ENCODE measurements around the gene MYMK.

The MYMK gene

DNA sequence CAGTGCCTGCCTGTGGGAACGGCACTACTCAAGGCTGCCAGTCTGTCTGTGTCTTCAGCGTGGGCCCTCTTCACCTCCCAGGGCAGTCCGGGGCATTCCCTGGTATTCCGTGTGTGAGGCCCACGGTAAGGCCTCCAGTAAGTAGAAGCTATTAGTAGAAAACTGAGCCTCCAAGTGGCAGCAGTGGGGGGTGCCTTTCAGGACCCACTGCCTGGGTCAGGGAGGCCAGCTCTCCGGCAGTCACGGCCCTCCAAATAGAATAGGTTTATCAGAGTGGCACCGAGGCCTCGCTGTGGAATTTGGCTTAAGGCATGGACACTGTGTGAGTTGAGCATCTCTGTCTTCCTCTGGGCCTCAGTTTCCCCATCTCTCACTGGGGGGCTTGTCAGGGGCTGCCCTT lies 32.8 kb upstream of the MYMK start:
- ATAC-seq (ENCODE audit: insufficient read depth, low read depth): no peak
- no peaks in the 10 kb centered on the region for H3K4me1 ChIP-seq (ENCODE audit: insufficient read depth, low read length)
- no peak overlapping the region for H3K4me2 ChIP-seq (ENCODE audit: insufficient read depth, low read length)
- TF ChIP-seq, protein P1, sequence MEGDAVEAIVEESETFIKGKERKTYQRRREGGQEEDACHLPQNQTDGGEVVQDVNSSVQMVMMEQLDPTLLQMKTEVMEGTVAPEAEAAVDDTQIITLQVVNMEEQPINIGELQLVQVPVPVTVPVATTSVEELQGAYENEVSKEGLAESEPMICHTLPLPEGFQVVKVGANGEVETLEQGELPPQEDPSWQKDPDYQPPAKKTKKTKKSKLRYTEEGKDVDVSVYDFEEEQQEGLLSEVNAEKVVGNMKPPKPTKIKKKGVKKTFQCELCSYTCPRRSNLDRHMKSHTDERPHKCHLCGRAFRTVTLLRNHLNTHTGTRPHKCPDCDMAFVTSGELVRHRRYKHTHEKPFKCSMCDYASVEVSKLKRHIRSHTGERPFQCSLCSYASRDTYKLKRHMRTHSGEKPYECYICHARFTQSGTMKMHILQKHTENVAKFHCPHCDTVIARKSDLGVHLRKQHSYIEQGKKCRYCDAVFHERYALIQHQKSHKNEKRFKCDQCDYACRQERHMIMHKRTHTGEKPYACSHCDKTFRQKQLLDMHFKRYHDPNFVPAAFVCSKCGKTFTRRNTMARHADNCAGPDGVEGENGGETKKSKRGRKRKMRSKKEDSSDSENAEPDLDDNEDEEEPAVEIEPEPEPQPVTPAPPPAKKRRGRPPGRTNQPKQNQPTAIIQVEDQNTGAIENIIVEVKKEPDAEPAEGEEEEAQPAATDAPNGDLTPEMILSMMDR (IDR thresholded peaks at IDR 0.05; ENCODE audit: borderline replicate concordance, extremely low read depth, low read length, poor library complexity, severe bottlenecking): no peak
- no peak for TF ChIP-seq EZH2 (IDR thresholded peaks at IDR 0.05; ENCODE audit: borderline replicate concordance, low read depth, low read length, severe bottlenecking)
- no peak overlapping the region for H3K27ac ChIP-seq (ENCODE audit: low read length)
- H2AFZ ChIP-seq (ENCODE audit: low read depth, low read length): no peak overlapping the region
- H3K9ac ChIP-seq (ENCODE audit: low read depth, low read length): no peak overlapping the region
- H3K27me3 ChIP-seq (ENCODE audit: insufficient read depth, low read length, poor library complexity): no peaks in the 10 kb centered on the region
- no peaks in the 10 kb centered on the region for H3K36me3 ChIP-seq (ENCODE audit: insufficient read depth, low read length)
- no peaks in the 10 kb centered on the region for H3K79me2 ChIP-seq (ENCODE audit: insufficient read depth, low read length)
- H3K9me3 ChIP-seq (ENCODE audit: insufficient read depth, low read length, severe bottlenecking): no peaks in the 10 kb centered on the region
- no peak for DNase-seq
- no peak overlapping the region for H3K4me3 ChIP-seq (ENCODE audit: low read depth in 1 of 2, low read length in 2 of 2)
- no peaks in the 10 kb centered on the region for H4K20me1 ChIP-seq (ENCODE audit: insufficient read depth, low read length)

DNA sequence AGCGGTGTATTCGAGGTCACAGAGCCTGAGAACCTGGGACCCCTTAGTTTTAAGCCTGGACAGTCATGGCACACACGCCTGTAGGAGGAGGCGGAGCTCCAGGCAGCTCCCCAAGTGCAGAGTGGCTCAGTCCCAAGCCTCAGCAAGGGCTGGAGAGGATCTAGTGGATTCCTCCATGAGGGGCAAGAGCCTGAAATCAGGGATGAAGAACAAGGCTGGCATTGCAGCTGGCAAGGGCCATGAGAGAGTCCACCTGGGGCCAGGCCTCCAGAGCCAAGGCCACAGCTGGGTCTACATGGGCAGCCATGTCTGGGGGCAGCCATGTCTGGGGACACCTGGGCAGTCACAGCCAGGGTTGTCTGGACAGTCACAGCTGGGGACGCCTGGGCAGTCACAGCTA lies 31.6 kb upstream of the MYMK start:
- no peak for ATAC-seq (ENCODE audit: insufficient read depth, low read depth)
- Histone ChIP-seq H2AFZ (ENCODE audit: low read depth, low read length) (no peak overlapping the region), H3K4me1 (ENCODE audit: insufficient read depth, low read length) (no peaks in the 10 kb centered on the region), H3K27me3 (ENCODE audit: insufficient read depth, low read length, poor library complexity) (no peaks in the 10 kb centered on the region), H3K27ac (ENCODE audit: low read length) (no peak overlapping the region), H3K9ac (ENCODE audit: low read depth, low read length) (no peak overlapping the region), H3K9me3 (ENCODE audit: insufficient read depth, low read length, severe bottlenecking) (no peaks in the 10 kb centered on the region), H3K4me2 (ENCODE audit: insufficient read depth, low read length) (no peak overlapping the region), H3K36me3 (ENCODE audit: insufficient read depth, low read length) (no peaks in the 10 kb centered on the region), H3K4me3 (ENCODE audit: low read depth in 1 of 2, low read length in 2 of 2) (no peak overlapping the region), H3K79me2 (ENCODE audit: insufficient read depth, low read length) (no peaks in the 10 kb centered on the region), H4K20me1 (ENCODE audit: insufficient read depth, low read length) (no peaks in the 10 kb centered on the region)
- TF ChIP-seq, protein P1 (IDR thresholded peaks at IDR 0.05; ENCODE audit: borderline replicate concordance, extremely low read depth, low read length, poor library complexity, severe bottlenecking): no peak
- TF ChIP-seq EZH2 (IDR thresholded peaks at IDR 0.05; ENCODE audit: borderline replicate concordance, low read depth, low read length, severe bottlenecking): no peak
- no peak for DNase-seq

DNA sequence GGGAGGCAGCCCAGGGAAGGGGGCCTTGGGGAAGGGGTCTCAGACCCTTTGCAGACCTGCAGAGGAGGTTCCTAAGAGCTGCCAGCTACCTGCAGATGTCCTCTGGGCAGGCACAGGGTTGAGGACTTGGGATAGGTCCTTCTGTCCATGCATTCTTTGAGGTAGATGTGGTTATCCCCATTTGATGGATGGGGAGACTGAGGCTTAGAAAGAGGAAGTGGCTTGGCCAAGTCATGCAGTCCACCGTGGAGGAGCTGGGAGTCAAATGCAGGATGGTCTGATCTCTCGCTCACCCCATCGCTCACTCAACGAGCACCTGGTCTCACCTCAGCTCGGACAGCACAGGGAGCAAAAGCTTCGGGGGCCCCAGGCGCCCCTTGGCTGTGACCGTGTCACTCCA lies 30.0 kb upstream of the MYMK start:
- no peak overlapping the region for H3K4me3 ChIP-seq (ENCODE audit: low read depth in 1 of 2, low read length in 2 of 2)
- no peak overlapping the region for H3K9ac ChIP-seq (ENCODE audit: low read depth, low read length)
- H3K4me2 ChIP-seq (ENCODE audit: insufficient read depth, low read length): no peak overlapping the region
- no peak for DNase-seq
- H3K9me3 ChIP-seq (ENCODE audit: insufficient read depth, low read length, severe bottlenecking): no peaks in the 10 kb centered on the region
- H3K36me3 ChIP-seq (ENCODE audit: insufficient read depth, low read length): no peaks in the 10 kb centered on the region
- no peaks in the 10 kb centered on the region for H4K20me1 ChIP-seq (ENCODE audit: insufficient read depth, low read length)
- H2AFZ ChIP-seq (ENCODE audit: low read depth, low read length): no peak overlapping the region
- H3K79me2 ChIP-seq (ENCODE audit: insufficient read depth, low read length): no peaks in the 10 kb centered on the region
- no peaks in the 10 kb centered on the region for H3K4me1 ChIP-seq (ENCODE audit: insufficient read depth, low read length)
- no peak for ATAC-seq (ENCODE audit: insufficient read depth, low read depth)
- no peak overlapping the region for H3K27ac ChIP-seq (ENCODE audit: low read length)
- no peak for TF ChIP-seq EZH2 (IDR thresholded peaks at IDR 0.05; ENCODE audit: borderline replicate concordance, low read depth, low read length, severe bottlenecking)
- TF ChIP-seq, protein P1 (IDR thresholded peaks at IDR 0.05; ENCODE audit: borderline replicate concordance, extremely low read depth, low read length, poor library complexity, severe bottlenecking): no peak
- H3K27me3 ChIP-seq (ENCODE audit: insufficient read depth, low read length, poor library complexity): no peaks in the 10 kb centered on the region

All from DND-41 (cell line).